BE2C (cell line): ENCODE data around the gene CCDC136.

Experiments used
- DNase-seq: peaks from one replicate; pipeline ENCODE4 v3.0.0-alpha.2; 2020
- H3K27me3 ChIP-seq: fragments of 250-450 bp; sonication (Bioruptor Pico); 2 replicates; pipeline ENCODE4 v1.5.1; 2020; ENCODE audit warnings: mild to moderate bottlenecking
- H3K36me3 ChIP-seq: fragments of 250-450 bp; sonication (Bioruptor Pico); 2 replicates; pipeline ENCODE4 v1.5.1; 2020; ENCODE audit warnings: mild to moderate bottlenecking
- H3K4me1 ChIP-seq: fragments of 250-450 bp; sonication (Bioruptor Pico); 2 replicates; pipeline ENCODE4 v1.5.1; 2020
- H3K4me3 ChIP-seq: 2 replicates; pipeline ENCODE4 v1.5.1; 2011; ENCODE audit warnings: low read depth, low read length
- H3K9me3 ChIP-seq: fragments of 250-450 bp; sonication (Bioruptor Pico); 2 replicates; pipeline ENCODE4 v1.5.1; 2020
- TF ChIP-seq, protein P1 (sequence below): IDR thresholded peaks from 2 replicates; pipeline ENCODE4 v1.5.1; 2012; ENCODE audit warnings: mild to moderate bottlenecking, low read depth, low read length

CCDC136 gene

DNA sequence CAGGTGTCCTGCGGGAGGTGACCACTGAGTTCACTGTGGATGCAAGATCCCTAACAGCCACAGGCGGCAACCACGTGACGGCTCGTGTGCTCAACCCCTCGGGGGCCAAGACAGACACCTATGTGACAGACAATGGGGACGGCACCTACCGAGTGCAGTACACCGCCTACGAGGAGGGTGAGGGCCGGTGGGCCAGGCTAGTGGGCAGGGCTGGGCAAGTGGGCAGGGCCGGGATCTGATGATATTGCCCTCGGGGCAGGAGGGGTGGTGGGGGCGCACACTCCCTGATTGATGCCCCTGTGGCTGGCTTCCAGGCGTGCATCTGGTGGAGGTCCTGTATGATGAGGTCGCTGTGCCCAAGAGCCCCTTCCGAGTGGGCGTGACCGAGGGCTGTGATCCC is 54.2 kb downstream of the CCDC136 start:
- no peaks in the 10 kb centered on the region for H3K27me3 ChIP-seq
- H3K9me3 ChIP-seq, result no peaks in the 10 kb centered on the region
- H3K4me1 ChIP-seq, result peaks cover 6% of the 10 kb centered on the region
- no peak overlapping the region for H3K4me3 ChIP-seq
- TF ChIP-seq, protein P1, sequence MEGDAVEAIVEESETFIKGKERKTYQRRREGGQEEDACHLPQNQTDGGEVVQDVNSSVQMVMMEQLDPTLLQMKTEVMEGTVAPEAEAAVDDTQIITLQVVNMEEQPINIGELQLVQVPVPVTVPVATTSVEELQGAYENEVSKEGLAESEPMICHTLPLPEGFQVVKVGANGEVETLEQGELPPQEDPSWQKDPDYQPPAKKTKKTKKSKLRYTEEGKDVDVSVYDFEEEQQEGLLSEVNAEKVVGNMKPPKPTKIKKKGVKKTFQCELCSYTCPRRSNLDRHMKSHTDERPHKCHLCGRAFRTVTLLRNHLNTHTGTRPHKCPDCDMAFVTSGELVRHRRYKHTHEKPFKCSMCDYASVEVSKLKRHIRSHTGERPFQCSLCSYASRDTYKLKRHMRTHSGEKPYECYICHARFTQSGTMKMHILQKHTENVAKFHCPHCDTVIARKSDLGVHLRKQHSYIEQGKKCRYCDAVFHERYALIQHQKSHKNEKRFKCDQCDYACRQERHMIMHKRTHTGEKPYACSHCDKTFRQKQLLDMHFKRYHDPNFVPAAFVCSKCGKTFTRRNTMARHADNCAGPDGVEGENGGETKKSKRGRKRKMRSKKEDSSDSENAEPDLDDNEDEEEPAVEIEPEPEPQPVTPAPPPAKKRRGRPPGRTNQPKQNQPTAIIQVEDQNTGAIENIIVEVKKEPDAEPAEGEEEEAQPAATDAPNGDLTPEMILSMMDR, result no peak
- no peak for DNase-seq
- peaks cover 27% of the 10 kb centered on the region for H3K36me3 ChIP-seq

DNA sequence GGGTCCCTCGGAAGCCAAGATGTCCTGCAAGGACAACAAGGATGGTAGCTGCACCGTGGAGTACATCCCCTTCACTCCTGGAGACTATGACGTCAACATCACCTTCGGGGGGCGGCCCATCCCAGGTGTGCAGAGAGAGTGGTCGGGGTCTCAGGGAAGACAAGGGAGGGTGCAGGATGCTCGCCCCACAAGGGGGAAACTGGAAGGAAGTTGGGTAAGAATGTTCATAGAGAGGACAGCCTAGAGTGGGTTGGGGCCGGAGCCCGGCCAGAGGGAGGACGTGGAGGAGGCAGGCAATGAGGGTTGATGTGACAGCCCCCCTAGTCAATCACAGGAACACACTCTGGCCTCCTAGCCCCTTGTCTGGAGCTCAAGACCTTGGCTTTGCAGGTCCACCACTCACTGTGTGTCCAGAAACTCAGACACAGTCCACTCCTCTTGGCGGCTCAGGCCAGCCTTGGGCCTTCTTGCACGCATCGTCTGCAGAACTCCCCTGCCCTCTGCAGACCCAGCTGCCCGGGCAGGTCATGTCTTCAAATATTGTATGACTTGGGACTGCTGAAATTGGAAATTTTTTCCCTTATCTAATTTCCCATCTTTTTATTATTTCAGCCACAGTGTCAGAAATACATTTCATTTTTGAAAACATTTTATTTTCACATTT is 55.1 kb downstream of the CCDC136 start:
- TF ChIP-seq, protein P1, result no peak

GRCh38 chr7:128847721-128848211 is 56.0 kb downstream of the CCDC136 start:
- Histone ChIP-seq H3K4me3 (no peak overlapping the region), H3K4me1 (no peaks in the 10 kb centered on the region), H3K36me3 (peaks cover 32% of the 10 kb centered on the region), H3K27me3 (no peaks in the 10 kb centered on the region), H3K9me3 (no peaks in the 10 kb centered on the region)
- TF ChIP-seq, protein P1, result no peak
- no peak for DNase-seq

More for the DNA sequence above, 55.1 kb downstream of the CCDC136 start:
- Histone ChIP-seq H3K9me3 (no peaks in the 10 kb centered on the region), H3K4me1 (no peaks in the 10 kb centered on the region), H3K36me3 (peaks cover 28% of the 10 kb centered on the region), H3K4me3 (no peak overlapping the region), H3K27me3 (no peaks in the 10 kb centered on the region)
- no peak for DNase-seq

DNA sequence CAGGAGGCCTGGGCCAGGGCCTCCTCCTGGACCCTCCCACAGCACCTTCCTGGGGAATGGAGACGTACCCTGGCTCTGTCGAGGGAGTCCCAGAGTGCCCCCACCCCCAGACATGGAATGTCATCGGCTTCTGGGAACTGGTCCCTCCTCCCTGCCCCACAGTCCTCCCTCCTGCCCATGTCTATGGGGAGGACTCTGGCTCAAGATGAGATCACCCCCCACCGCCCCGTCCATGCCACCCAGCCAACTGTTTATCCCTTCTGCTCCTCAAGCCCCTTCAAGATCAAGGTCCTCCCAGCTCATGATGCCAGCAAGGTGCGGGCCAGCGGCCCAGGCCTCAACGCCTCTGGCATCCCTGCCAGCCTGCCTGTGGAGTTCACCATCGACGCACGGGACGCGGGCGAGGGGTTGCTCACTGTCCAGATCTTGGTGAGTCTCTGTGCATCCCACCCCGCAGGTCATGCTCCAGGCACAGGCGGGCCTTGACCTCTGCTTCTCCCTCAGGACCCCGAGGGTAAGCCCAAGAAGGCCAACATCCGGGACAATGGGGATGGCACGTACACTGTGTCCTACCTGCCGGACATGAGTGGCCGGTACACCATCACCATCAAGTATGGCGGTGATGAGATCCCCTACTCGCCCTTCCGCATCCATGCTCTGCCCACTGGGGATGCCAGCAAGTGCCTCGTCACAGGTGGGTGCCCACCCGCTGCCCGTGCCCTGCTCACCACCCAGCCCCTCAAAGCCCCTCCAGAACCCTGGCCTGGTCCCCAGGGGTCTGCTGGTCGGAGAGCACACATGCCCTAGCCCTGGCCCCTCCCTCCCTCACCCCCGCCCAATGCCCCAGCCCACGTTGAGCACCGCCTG is 56.8 kb downstream of the CCDC136 start:
- DNase-seq, result no peak
- TF ChIP-seq, protein P1, result no peak
- Histone ChIP-seq H3K9me3 (no peaks in the 10 kb centered on the region), H3K27me3 (no peaks in the 10 kb centered on the region), H3K4me3 (no peak overlapping the region), H3K36me3 (peaks cover 30% of the 10 kb centered on the region), H3K4me1 (no peaks in the 10 kb centered on the region)

- H3K36me3 ChIP-seq, result peaks cover 29% of the 10 kb centered on the region
- TF ChIP-seq, protein P1, result no peak
- H3K9me3 ChIP-seq, result no peaks in the 10 kb centered on the region
- no peak for DNase-seq
- H3K4me1 ChIP-seq, result no peaks in the 10 kb centered on the region
- H3K27me3 ChIP-seq, result no peaks in the 10 kb centered on the region
- H3K4me3 ChIP-seq, result no peak overlapping the region
Measured at GRCh38 chr7:128849156-128849515, 57.4 kb downstream of the CCDC136 start.
